GM19324 (cell line): Measurements from ENCODE around the gene SLC26A8.

Source experiments
- ATAC-seq: cut with Tn5 transposase; IDR thresholded peaks from one replicate; pipeline ENCODE4 v1.9.1; 2021; ENCODE audit warnings: mild to moderate bottlenecking, moderate library complexity; ENCODE audit not compliant: unreplicated experiment, low FRiP score

The SLC26A8 gene

GRCh38 chr6:36023996-36024795, at the start of gene SLC26A8:
SLC26A8 (minus strand) TSS chr6:36024641; CDS start chr6:36019707, 4,934 bp downstream.
- ATAC-seq = no peak

- ATAC-seq = no peak
These were observed 49.1 kb upstream of the SLC26A8 start for GRCh38 chr6:36073587-36073986.

DNA sequence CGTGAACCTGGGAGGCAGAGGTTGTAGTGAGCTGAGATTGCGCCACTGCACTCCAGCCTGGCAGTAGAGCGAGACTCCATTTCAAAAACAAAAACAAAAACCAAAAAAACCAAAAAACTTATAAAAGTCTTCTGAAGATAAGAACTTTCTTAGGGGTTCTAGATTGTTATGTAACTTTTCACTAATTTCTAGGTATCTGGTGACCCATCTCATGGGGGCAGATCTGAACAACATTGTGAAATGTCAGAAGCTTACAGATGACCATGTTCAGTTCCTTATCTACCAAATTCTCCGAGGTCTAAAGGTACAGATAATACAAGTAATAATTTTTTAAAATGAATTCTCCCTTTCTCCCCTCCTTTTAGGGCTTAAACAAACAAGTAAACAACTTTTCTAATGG, 48.2 kb upstream of the SLC26A8 start:
- ATAC-seq = no peak

- no peak for ATAC-seq
These were observed 47.3 kb upstream of the SLC26A8 start for GRCh38 chr6:36071714-36072113.

DNA sequence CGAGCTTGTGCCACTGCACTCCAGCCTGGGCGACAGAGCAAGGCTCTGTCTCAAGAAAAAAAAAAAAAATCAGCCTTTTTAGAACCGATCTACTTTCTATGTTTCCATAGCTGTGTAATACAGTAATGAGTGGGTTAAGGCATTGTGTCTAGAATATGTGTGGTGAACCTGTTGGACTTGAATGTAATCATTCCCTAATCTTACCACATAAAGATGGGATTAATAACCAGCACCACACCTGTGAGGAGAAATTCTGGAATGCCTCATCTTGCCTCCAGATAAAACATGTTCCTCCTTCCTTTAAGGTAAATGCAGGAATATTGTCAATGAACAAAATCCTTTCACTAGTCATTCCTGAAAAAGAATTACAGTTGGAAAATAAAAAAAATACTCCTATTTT, 46.8 kb upstream of the SLC26A8 start:
- no peak for ATAC-seq

GRCh38 chr6:36070252-36070651, 45.8 kb upstream of the SLC26A8 start:
- ATAC-seq = no peak

GRCh38 chr6:36069573-36069972, 45.1 kb upstream of the SLC26A8 start:
- ATAC-seq = no peak

DNA sequence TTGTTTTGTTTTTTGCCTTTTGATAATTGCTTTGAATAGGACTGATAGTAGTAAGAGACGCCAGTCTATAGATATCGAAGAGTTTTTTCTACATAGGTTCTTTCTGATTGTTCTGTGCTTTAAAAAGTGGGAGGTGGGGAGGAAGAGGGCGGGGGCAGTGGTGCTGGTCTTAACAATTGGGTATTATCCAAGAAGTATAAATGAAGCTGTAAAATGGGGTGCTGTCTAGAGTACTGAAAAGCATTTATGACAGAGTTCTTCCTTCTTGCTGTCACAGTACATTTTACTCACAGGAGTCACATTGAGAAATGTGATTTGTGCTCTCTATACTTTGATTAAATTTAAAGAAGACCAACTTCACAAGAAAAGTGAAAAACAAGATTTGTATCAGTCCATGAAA, 44.1 kb upstream of the SLC26A8 start:
- ATAC-seq = no peak

DNA sequence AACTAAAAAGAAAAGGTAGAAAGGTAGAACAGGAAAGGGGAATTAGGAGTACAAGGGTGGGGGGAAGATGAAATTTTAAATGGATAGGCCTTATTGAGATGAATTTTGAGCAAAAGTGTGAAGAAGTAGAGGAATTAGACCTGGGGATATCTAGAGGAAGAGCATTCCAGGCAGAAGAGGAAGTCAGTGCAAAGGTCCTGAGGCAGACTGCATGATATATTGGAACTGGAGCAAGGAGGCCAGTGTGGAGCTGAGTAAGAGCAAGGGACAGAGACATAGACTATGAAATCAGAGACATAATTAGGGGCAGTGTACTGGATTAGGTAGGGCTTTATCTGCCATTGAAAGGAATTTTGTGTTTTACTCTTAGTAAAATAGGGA, 43.6 kb upstream of the SLC26A8 start:
- ATAC-seq = no peak

GRCh38 chr6:36067374-36068011, 43.1 kb upstream of the SLC26A8 start:
- ATAC-seq = no peak

DNA sequence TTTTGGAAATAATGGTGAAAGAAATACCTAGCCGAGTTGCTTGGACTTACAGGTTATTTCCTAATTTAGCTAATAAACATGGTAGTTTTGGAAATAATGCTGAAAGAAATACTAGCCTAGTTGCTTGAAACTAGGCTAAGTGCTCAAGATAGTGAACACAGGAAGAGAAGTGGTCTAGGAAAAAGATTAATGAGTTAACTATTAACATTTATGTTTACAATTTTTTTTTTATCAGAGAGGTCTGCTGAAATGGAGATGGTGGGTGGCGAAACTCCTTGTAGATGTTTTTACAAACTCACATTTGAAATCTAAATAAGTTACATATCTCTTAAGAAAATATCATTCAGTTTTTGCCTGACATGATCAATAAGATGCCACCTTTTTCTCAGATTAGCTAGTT, 42.4 kb upstream of the SLC26A8 start:
- no peak for ATAC-seq

- no peak for ATAC-seq
These were observed 41.5 kb upstream of the SLC26A8 start for GRCh38 chr6:36065916-36066315.

DNA sequence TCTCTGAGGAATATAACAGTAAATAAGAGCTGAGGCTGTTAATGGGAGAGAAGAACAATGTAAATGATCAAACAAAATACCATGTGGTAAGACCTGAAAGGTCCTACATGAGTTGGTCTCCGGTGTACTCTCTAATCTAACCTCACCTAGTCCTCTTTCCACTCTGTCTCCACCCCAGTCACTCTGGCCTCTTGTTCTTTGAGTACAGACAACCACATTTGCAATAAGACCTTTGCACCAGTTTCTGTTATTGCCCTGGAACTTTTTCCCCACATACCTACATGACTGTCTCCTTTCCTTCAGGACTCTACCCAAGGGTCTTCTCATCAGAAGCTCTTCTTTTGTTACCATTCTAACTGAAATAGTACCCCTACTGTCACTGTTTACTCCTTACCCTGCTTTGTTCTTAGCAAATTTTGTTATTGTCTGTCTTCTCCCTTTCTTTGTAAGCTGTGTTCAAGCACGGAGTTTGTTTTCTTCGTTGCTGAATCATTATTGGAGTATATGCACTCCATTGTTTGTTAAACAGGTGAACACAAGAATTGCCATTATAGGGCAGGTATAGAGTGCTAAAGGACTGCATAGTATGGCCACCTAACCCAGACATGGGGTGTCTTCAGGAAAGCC, 40.4 kb upstream of the SLC26A8 start:
- ATAC-seq = no peak

DNA sequence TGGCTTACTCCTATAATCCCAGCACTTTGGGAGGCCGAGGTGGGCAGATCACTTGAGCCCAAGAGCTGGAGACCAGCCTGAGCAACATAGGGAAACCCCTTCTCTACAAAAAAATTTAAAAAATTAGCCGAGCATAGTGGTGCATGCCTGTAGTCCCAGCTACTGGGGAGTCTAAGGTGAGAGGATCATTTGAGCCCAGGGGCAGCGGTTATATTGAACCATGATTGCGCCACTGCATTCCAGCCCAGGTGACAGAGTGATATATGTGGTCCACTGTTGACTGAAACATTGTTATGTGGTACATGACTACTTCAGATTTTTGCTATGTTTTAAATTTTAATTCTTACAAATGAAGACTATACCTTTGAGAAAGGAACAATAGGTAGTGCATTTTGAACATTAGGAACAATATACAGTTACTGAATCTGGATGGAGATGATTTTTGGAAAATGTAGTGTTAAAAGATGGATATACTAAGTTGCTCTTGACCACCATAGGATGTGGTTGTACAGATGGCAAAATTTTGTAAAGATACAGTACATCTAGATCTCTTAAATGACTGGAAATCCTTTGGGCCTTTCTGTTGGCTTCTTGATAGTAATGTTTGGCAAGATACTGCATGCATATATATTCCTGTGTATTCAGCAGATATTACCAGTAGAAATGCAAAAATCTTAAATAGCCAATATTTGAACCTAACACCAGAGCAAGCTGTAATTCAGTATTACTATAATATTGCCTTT, 39.0 kb upstream of the SLC26A8 start:
- no peak for ATAC-seq

- ATAC-seq = no peak
These were observed 37.8 kb upstream of the SLC26A8 start for GRCh38 chr6:36062247-36062646.

DNA sequence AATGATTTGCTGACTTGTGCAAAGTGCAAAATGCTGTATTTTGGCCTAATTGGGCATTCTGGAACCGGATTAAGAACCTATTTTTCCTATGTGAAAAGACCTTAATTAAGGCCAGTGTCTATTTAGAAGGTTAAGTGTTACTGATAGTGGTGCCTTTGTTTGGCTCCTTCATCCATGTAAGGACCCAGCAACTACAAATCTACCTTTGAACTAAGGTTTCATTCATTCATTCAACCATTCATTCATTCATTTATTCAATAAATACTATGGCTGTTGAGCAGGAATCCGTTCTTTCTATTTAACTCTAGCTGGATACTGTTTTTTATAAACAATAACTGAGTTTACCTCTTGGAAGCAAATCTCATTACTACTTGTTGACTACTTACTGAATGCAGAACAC, 36.8 kb upstream of the SLC26A8 start:
- ATAC-seq = no peak

GRCh38 chr6:36056178-36056577, 31.7 kb upstream of the SLC26A8 start:
- ATAC-seq = no peak

- ATAC-seq = no peak
These were observed 30.5 kb upstream of the SLC26A8 start for GRCh38 chr6:36054956-36055355.

GRCh38 chr6:36054415-36054814, 30.0 kb upstream of the SLC26A8 start:
- no peak for ATAC-seq

- ATAC-seq = no peak
These were observed 29.4 kb upstream of the SLC26A8 start for GRCh38 chr6:36053878-36054277.

GRCh38 chr6:36052097-36052496, 27.7 kb upstream of the SLC26A8 start:
- ATAC-seq = no peak
